ENCODE results near the gene TPST1. TPM values are rescaled to one million over a fixed set of nuclear protein-coding genes. Genes with fewer than 3 reads are reported as not detected.
"Not testable (repeated sequence)": the region's sequence is repeated elsewhere in the genome, so short reads cannot be mapped to it uniquely, and the experiment has no call there.

The TPST1 gene
- total RNA-seq: 21.9 TPM

- no peaks in the 10 kb centered on the region for H3K27me3 ChIP-seq
- peak; percentile 56 to 73 (median 67) for TF ChIP-seq CTCF (IDR thresholded peaks at IDR 0.05)
- DNase-seq (ENCODE audit: low spot score in 2 of 2): peak; percentile 37 to 94
- H3K4me1 ChIP-seq: peaks cover 0 to 3% of the 10 kb centered on the region in 2 donors
- peak within 1 kb of the TSS; percentile 80 to 90 for H3K4me3 ChIP-seq
- intact Hi-C loops (cut with DNase I): loop anchor here (10.0 kb wide), 3 partner anchors 210 to 450 kb away; no protein-coding TSS in a partner anchor
- no peaks in the 10 kb centered on the region for H3K9me3 ChIP-seq
- peak within 1 kb of the TSS; percentile 59 to 65 for H3K27ac ChIP-seq
- no peaks in the 10 kb centered on the region for H3K36me3 ChIP-seq
Observed at GRCh38 chr7:66204822-66205740, at the start of gene TPST1. Gene TPST1, plus strand, starts transcription at chr7:66205334. Its CDS starts 35,092 bp downstream, at chr7:66240426.

GRCh38 chr7:66156035-66156434 lies 49.1 kb upstream of the TPST1 start:
- DNase-seq (ENCODE audit: low spot score in 2 of 2); H3K4me3 ChIP-seq: not testable (repeated sequence)

GRCh38 chr7:66157060-66157459 lies 48.1 kb upstream of the TPST1 start:
- TF ChIP-seq CTCF (IDR thresholded peaks at IDR 0.05): no peak
- Histone ChIP-seq H3K4me3 (no peak overlapping the region), H3K4me1 (peaks cover 1 to 8% of the 10 kb centered on the region in 2 donors), H3K27ac (no peak overlapping the region), H3K27me3 (no peaks in the 10 kb centered on the region), H3K9me3 (peaks cover 0 to 6% of the 10 kb centered on the region in 2 donors), H3K36me3 (peaks cover 43 to 68% of the 10 kb centered on the region in 2 donors)
- intact Hi-C loops (cut with DNase I): no loop called here
- no peak for DNase-seq (ENCODE audit: low spot score in 2 of 2)

More at GRCh38 chr7:66156035-66156434, 49.1 kb upstream of the TPST1 start:
- Histone ChIP-seq H3K36me3 (peaks cover 45 to 68% of the 10 kb centered on the region in 2 donors), H3K4me1 (peaks cover 5 to 12% of the 10 kb centered on the region in 2 donors)
- intact Hi-C loops (cut with DNase I); H3K9me3 ChIP-seq; H3K27ac ChIP-seq; H3K27me3 ChIP-seq: not testable (repeated sequence)

GRCh38 chr7:66162622-66163021 lies 42.5 kb upstream of the TPST1 start:
- no peak overlapping the region for H3K4me3 ChIP-seq
- H3K4me1 ChIP-seq: no peaks in the 10 kb centered on the region
- intact Hi-C loops (cut with DNase I): no loop called here
- no peak for TF ChIP-seq CTCF (IDR thresholded peaks at IDR 0.05)
- H3K27me3 ChIP-seq: no peaks in the 10 kb centered on the region
- DNase-seq (ENCODE audit: low spot score in 2 of 2): no peak
- H3K27ac ChIP-seq: no peak overlapping the region
- H3K9me3 ChIP-seq: peaks cover 0 to 6% of the 10 kb centered on the region in 2 donors
- peaks cover 13 to 15% of the 10 kb centered on the region in 2 donors for H3K36me3 ChIP-seq

- peaks cover 0 to 6% of the 10 kb centered on the region in 2 donors for H3K9me3 ChIP-seq
- no peak for TF ChIP-seq CTCF (IDR thresholded peaks at IDR 0.05)
- no peak overlapping the region for H3K4me3 ChIP-seq
- intact Hi-C loops (cut with DNase I): no loop called here
- H3K4me1 ChIP-seq: no peaks in the 10 kb centered on the region
- H3K27me3 ChIP-seq: no peaks in the 10 kb centered on the region
- peaks cover 7 to 11% of the 10 kb centered on the region in 2 donors for H3K36me3 ChIP-seq
- H3K27ac ChIP-seq: no peak overlapping the region
- no peak for DNase-seq (ENCODE audit: low spot score in 2 of 2)
Observed at GRCh38 chr7:66163186-66163610, 41.9 kb upstream of the TPST1 start.

GRCh38 chr7:66164356-66164755 lies 40.8 kb upstream of the TPST1 start:
- TF ChIP-seq CTCF (IDR thresholded peaks at IDR 0.05): no peak
- H3K36me3 ChIP-seq: peaks cover 0 to 4% of the 10 kb centered on the region in 2 donors
- H3K27ac ChIP-seq: no peak overlapping the region
- DNase-seq (ENCODE audit: low spot score in 2 of 2): no peak
- H3K9me3 ChIP-seq: peaks cover 0 to 2% of the 10 kb centered on the region in 2 donors
- no peaks in the 10 kb centered on the region for H3K27me3 ChIP-seq
- intact Hi-C loops (cut with DNase I): no loop called here
- H3K4me1 ChIP-seq: no peaks in the 10 kb centered on the region
- no peak overlapping the region for H3K4me3 ChIP-seq

Measured in ascending aorta (tissue), 2 donors.